Coronary artery (tissue), 2 donors: ENCODE results near the gene CALM1.

Experiments
- DNase-seq: peaks from one replicate; pipeline ENCODE4 v3.0.0-alpha.2; 2017; ENCODE audit warnings: low spot score
- H3K27ac ChIP-seq, 2 donors: fragments of 200-600 bp; sonication (generic); one replicate each; pipeline ENCODE4 v1.5.1; 2016 to 2019
- H3K4me3 ChIP-seq: fragments of 200-600 bp; sonication (generic); 2 replicates; pipeline ENCODE4 v1.5.1; 2016; ENCODE audit warnings: mild to moderate bottlenecking, moderate library complexity
- CTCF ChIP-seq: fragments of 200-600 bp; sonication (generic); IDR thresholded peaks from one replicate; pipeline ENCODE4 v1.5.1; 2019; ENCODE audit warnings: antibody characterized with exemption

Gene CALM1

GRCh38 chr14:90429236-90429635 lies 32.4 kb downstream of the CALM1 start:
- TF ChIP-seq CTCF, result no peak
- Histone ChIP-seq H3K4me3 (no peak overlapping the region), H3K27ac (no peak overlapping the region)
- no peak for DNase-seq

DNA sequence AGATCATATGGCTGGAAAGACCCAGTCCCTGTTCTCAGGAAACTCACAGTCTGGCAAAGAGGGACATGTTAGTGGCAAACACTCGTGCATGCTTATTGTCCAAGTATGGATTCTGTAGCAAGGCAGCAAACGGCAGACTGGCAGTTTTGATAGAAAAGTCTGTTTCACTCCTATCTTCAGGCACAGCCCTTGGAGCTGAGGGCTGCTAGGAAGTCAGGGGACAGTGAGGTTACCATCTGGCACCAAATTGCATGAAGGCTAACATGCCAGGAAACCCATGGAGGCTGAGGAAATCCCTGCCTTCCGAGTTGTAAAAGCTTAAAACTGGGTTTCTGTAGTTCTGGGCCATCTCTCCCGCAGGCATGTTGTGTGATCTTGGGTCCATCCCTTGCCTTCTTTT lies 32.9 kb downstream of the CALM1 start:
- DNase-seq, result no peak
- Histone ChIP-seq H3K27ac (no peak overlapping the region), H3K4me3 (no peak overlapping the region)
- TF ChIP-seq CTCF, result no peak

DNA sequence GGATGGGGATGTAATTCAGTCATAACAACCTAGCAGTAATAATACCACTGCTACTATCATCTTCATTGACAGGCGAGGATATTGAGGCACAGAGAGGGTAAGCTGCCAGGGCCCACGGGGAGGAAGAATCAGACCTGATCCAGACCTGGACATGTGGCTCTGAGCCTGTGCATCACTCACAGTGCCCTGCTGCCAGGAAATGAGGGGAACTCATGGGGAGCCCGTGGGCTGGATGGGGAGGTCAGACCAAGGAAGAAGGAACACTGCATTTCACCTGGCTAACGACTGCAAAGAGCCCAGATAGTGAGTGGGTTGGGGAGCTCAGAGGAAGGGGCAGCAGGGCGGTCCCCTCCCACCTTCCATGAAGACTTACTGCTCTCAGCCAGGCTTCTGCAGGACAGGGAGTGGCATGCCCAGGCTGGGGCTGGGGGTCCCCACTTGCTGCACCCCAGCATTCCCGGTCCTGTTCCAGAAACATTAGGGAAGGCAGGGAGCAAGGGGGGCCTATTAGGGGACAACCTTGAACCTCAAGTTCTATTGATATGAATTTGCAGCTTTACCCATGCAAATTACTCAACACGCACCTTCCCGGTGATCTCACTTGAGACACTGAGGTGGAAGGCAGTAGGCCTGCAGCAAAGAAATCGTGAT lies 37.7 kb downstream of the CALM1 start:
- DNase-seq, result no peak
- TF ChIP-seq CTCF, result no peak
- Histone ChIP-seq H3K27ac (no peak overlapping the region), H3K4me3 (no peak overlapping the region)

GRCh38 chr14:90438841-90439240 lies 42.0 kb downstream of the CALM1 start:
- H3K27ac ChIP-seq, result no peak overlapping the region
- DNase-seq, result no peak
- no peak for TF ChIP-seq CTCF
- H3K4me3 ChIP-seq, result no peak overlapping the region

DNA sequence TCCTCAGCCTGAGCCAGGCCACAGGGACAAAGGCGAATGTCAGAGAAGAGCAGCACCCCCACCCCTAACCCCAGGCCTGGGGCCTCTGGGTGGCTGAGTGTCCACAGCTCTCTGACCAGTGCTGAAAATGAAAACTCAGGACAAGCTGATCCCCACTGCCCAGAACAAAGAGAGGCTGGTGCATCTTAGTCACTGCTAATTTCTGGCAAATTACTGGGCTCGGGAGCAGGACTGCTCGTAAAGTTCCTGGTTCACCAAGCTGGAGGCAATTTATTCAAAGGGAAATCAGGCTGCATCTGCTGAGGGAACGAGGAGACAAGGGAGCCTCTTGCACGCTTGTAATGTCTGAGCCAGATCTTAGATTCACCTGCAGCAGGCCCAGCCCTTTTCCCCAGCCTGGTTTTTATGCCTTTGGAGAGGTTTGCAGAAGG lies 43.2 kb downstream of the CALM1 start:
- no peak for TF ChIP-seq CTCF
- Histone ChIP-seq H3K27ac (no peak overlapping the region), H3K4me3 (no peak overlapping the region)
- no peak for DNase-seq

- no peak overlapping the region for H3K27ac ChIP-seq
- no peak for DNase-seq
- no peak overlapping the region for H3K4me3 ChIP-seq
- no peak for TF ChIP-seq CTCF
These were observed 43.8 kb downstream of the CALM1 start for GRCh38 chr14:90440592-90440991.

- Histone ChIP-seq H3K27ac (no peak overlapping the region), H3K4me3 (no peak overlapping the region)
- TF ChIP-seq CTCF, result no peak
- no peak for DNase-seq
These were observed 45.6 kb downstream of the CALM1 start for GRCh38 chr14:90442388-90442787.
